ENCODE data around the gene S100Z. TPM values are rescaled to one million over a fixed set of nuclear protein-coding genes. Genes with fewer than 3 reads are reported as not detected.

S100Z gene
- total and polyA plus RNA-seq, 2 experiments from 2014 or later, result 0.45 to 1.3 TPM

DNA sequence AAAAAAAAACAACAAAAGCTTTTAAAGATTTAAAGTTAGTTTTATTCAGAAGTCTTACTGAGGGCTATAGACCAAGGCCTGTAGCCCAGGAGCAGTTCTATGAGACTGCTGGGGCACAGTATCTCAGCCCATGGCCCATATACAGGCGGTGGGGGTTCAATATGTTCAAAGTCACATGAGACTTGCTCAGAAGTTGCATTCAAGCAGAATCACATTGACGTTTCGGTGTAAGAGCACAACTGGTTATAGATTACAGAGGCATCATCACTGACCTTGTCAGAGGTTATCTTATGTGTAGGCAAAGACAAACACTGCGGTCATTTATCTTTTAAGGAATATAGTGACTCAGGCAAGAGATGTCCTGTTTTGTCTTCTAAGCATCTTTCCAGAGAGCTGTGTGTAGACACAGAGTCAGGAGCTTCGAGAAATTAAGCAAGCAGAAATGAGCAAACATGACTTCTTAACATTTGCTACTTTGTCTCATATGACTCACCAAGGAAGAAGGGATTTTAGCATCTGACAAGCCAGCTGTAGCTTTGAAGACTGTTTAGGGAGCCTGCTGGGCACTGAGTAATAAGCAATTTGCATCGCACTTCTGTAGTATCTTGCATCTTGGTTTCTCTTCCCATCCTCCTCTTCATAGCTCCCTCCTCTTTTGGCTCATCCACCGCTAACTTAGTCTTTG, 43.9 kb upstream of the S100Z start:
- no peak overlapping the region for H3K27ac ChIP-seq
- no peak for TF ChIP-seq CTCF (IDR thresholded peaks at IDR 0.05; ENCODE audit: low read depth, low read length)
- no peaks in the 10 kb centered on the region for H3K36me3 ChIP-seq
- peaks cover 3% of the 10 kb centered on the region for H3K4me1 ChIP-seq (ENCODE audit: low read depth)
- DNase-seq (ENCODE audit: low read depth in 1 of 2, low spot score in 1 of 2), result peak in 1 of 2 donors; percentile 96
- no peaks in the 10 kb centered on the region for H3K27me3 ChIP-seq
- H3K9me3 ChIP-seq (ENCODE audit: low read depth), result no peaks in the 10 kb centered on the region
- H3K4me3 ChIP-seq, result no peak overlapping the region

- no peak for TF ChIP-seq CTCF (IDR thresholded peaks at IDR 0.05; ENCODE audit: low read depth, low read length)
- H3K4me3 ChIP-seq, result no peak overlapping the region
- no peaks in the 10 kb centered on the region for H3K36me3 ChIP-seq
- H3K9me3 ChIP-seq (ENCODE audit: low read depth), result no peaks in the 10 kb centered on the region
- H3K27me3 ChIP-seq, result no peaks in the 10 kb centered on the region
- peak; percentile 19 to 80 for DNase-seq (ENCODE audit: low read depth in 1 of 2, low spot score in 1 of 2)
- no peak overlapping the region for H3K27ac ChIP-seq
- H3K4me1 ChIP-seq (ENCODE audit: low read depth), result peaks cover 3% of the 10 kb centered on the region
These were observed 42.5 kb upstream of the S100Z start for GRCh38 chr5:76807296-76807695.

GRCh38 chr5:76808141-76808691, 41.6 kb upstream of the S100Z start:
- Histone ChIP-seq H3K36me3 (no peaks in the 10 kb centered on the region), H3K9me3 (ENCODE audit: low read depth) (no peaks in the 10 kb centered on the region), H3K4me3 (no peak overlapping the region), H3K27ac (no peak overlapping the region), H3K27me3 (no peaks in the 10 kb centered on the region), H3K4me1 (ENCODE audit: low read depth) (peaks cover 3% of the 10 kb centered on the region)
- no peak for DNase-seq (ENCODE audit: low read depth in 1 of 2, low spot score in 1 of 2)
- no peak for TF ChIP-seq CTCF (IDR thresholded peaks at IDR 0.05; ENCODE audit: low read depth, low read length)

DNA sequence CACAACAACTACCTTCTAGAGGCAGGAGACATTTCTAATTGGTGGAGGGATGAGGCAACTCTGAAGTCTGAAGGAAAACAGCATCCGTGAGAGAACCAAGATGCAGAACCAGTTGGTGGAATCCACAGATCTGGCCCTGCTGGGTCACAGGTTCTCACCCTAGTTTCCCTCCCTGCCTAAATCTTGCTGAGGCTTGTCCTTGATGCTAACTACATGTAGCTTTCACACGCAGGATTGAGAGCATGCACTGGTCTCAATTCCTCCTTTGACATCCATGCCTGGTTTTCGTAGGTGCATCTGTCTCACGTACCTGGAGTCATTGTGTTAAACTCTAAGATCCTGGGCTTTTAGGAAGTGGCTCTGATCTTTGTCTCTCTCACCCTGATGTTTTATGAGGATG, 40.7 kb upstream of the S100Z start:
- H3K4me1 ChIP-seq (ENCODE audit: low read depth), result peaks cover 3% of the 10 kb centered on the region
- no peak for TF ChIP-seq CTCF (IDR thresholded peaks at IDR 0.05; ENCODE audit: low read depth, low read length)
- no peak overlapping the region for H3K27ac ChIP-seq
- DNase-seq (ENCODE audit: low read depth in 1 of 2, low spot score in 1 of 2), result no peak
- H3K9me3 ChIP-seq (ENCODE audit: low read depth), result no peaks in the 10 kb centered on the region
- H3K27me3 ChIP-seq, result no peaks in the 10 kb centered on the region
- H3K36me3 ChIP-seq, result no peaks in the 10 kb centered on the region
- H3K4me3 ChIP-seq, result no peak overlapping the region

GRCh38 chr5:76810236-76810635, 39.6 kb upstream of the S100Z start:
- no peak overlapping the region for H3K27ac ChIP-seq
- TF ChIP-seq CTCF (IDR thresholded peaks at IDR 0.05; ENCODE audit: low read depth, low read length), result no peak

More at GRCh38 chr5:76810236-76810635, 39.6 kb upstream of the S100Z start:
- no peaks in the 10 kb centered on the region for H3K27me3 ChIP-seq
- H3K4me1 ChIP-seq (ENCODE audit: low read depth), result peaks cover 3% of the 10 kb centered on the region
- DNase-seq (ENCODE audit: low read depth in 1 of 2, low spot score in 1 of 2), result no peak
- no peaks in the 10 kb centered on the region for H3K36me3 ChIP-seq
- no peak overlapping the region for H3K4me3 ChIP-seq
- no peaks in the 10 kb centered on the region for H3K9me3 ChIP-seq (ENCODE audit: low read depth)
